ENCODE results near the gene RASSF8.

The RASSF8 gene

DNA sequence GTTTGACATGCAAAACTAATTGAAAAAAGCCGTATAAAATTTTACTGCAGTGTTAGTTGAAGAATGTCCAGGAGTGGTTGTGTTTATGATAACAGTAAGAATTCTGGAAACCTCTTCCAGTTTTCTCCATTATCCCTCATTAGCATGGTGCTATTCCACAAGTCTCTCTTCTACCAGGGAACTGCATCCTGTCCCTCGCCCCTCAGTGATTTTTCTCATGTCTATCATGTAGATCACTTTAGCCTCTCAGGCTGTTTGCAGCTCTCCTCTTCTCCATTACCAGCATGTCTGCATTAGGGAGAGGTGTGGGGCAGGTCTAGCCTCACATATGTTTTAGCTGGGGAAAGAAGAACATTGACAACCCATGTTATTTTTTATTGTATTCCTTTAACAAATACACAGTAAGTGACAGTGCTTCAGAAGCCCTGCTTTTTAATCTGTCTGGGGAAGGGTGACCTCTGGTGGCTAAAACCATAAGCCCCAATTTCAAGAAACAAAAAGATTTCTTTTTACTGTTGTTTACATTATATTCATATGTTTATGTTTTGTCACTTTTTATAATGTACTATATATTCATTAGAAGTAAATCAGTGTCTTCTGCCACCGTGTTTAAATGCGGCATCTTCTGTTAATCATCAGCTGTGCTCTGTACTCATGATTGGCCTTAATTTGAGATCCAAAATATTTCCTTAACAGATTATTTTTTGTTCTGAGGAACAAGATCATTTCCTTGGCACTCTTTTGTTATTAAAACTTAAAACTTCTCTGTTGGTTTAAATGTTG is 70.7 kb downstream of the RASSF8 start:
- TF ChIP-seq, protein P1, sequence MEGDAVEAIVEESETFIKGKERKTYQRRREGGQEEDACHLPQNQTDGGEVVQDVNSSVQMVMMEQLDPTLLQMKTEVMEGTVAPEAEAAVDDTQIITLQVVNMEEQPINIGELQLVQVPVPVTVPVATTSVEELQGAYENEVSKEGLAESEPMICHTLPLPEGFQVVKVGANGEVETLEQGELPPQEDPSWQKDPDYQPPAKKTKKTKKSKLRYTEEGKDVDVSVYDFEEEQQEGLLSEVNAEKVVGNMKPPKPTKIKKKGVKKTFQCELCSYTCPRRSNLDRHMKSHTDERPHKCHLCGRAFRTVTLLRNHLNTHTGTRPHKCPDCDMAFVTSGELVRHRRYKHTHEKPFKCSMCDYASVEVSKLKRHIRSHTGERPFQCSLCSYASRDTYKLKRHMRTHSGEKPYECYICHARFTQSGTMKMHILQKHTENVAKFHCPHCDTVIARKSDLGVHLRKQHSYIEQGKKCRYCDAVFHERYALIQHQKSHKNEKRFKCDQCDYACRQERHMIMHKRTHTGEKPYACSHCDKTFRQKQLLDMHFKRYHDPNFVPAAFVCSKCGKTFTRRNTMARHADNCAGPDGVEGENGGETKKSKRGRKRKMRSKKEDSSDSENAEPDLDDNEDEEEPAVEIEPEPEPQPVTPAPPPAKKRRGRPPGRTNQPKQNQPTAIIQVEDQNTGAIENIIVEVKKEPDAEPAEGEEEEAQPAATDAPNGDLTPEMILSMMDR (IDR thresholded peaks at IDR 0.05; ENCODE audit: low read depth, low read length, missing control alignments): peak; percentile 67
- DNase-seq (ENCODE audit: extremely low read depth, low read depth): peak; percentile 27
- H3K4me3 ChIP-seq (replicated peaks; ENCODE audit: low read depth, low read length): no peak overlapping the region

DNA sequence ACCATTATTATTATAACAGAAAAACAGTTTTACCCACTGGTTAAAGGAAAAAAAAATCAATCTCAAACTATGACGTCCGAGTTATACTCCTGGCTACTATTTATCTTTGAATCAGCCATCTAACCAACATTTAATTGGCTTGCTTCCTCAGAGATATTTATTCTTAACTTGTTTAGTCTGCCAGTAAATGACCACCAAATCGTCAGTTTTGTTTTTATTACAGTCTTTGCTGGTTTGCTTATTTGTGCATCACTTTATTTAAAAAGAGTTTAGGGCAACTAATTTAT is 71.2 kb downstream of the RASSF8 start:
- H3K4me3 ChIP-seq (replicated peaks; ENCODE audit: low read depth, low read length): no peak overlapping the region
- TF ChIP-seq, protein P1 (IDR thresholded peaks at IDR 0.05; ENCODE audit: low read depth, low read length, missing control alignments): no peak
- DNase-seq (ENCODE audit: extremely low read depth, low read depth): no peak

DNA sequence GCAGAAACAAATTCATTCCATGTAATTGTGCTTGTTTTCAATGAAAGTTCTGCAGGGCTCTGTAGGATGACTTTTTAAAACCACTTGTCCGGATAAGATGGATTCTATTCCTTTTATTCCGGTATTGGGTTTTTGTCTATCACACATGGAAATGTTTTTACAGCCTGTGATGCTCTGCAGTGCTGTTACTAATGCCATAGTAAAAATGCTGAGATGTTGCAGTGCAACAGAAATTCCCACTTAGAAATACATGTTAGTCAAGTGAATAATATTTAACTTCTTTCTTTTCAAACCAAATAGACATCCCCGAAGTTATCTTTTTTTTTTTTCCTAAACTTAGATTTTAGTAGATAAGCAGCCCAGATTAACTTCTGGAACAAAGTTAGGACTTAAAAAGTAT is 71.9 kb downstream of the RASSF8 start:
- TF ChIP-seq, protein P1 (IDR thresholded peaks at IDR 0.05; ENCODE audit: low read depth, low read length, missing control alignments): no peak
- no peak overlapping the region for H3K4me3 ChIP-seq (replicated peaks; ENCODE audit: low read depth, low read length)
- no peak for DNase-seq (ENCODE audit: extremely low read depth, low read depth)

DNA sequence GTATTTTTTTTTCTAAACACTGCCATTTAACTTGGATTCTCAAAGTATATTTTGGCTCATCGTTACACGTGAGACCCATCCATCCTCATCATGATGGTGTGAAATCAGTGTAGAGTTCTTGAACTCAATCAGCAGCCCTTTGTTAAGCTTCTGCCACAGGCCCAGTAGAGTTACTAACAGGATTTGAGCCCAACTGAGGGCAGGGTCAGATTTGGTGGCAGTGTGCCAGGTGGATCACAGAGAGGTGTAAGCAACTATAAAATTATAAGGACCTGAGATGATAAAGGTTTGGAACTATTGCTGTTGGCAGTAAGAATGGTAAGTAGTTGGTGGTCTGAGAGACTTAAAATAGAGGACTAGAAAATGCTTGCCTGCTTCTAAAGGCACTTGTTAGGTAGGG is 72.8 kb downstream of the RASSF8 start:
- DNase-seq (ENCODE audit: extremely low read depth, low read depth): no peak
- H3K4me3 ChIP-seq (replicated peaks; ENCODE audit: low read depth, low read length): no peak overlapping the region
- TF ChIP-seq, protein P1 (IDR thresholded peaks at IDR 0.05; ENCODE audit: low read depth, low read length, missing control alignments): no peak

DNA sequence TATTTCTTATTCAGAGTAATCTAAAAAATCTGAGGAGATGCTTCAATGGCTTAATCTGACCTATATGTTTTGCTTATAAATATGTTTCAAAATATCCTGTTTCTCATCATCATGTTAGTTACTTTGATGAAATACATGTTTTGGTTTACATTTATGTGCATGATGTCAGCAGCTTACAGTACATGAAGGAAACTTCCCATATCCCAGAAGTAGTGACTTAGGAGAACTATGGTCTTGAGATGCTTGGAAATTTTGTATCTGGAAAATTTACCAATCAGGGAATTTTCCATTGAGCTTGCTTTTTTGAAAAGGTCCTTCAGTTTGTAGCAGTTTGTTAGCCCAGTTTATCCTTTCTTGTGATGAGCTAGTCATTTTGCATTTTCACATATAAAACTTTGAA is 73.3 kb downstream of the RASSF8 start:
- no peak overlapping the region for H3K4me3 ChIP-seq (replicated peaks; ENCODE audit: low read depth, low read length)
- TF ChIP-seq, protein P1 (IDR thresholded peaks at IDR 0.05; ENCODE audit: low read depth, low read length, missing control alignments): no peak
- no peak for DNase-seq (ENCODE audit: extremely low read depth, low read depth)

DNA sequence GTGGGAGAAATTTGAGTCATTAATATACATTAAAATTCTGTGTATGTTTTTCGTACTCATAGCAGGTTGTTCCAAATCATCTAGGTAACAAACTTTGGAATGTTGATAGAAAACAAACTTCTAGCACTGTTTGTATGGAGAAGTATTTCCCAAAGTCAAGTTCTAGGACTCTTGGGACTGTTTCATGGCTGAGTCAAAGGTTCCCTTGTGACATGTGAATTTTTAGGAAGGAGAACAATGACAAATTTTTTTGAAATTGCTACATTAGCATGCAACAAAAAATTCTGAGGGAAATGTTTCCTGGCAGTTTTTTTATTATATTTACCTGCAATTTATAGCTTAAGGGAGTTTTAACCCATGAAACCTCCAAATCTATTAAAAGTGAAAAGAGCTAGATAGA is 73.8 kb downstream of the RASSF8 start:
- H3K4me3 ChIP-seq (replicated peaks; ENCODE audit: low read depth, low read length): no peak overlapping the region
- DNase-seq (ENCODE audit: extremely low read depth, low read depth): no peak
- TF ChIP-seq, protein P1 (IDR thresholded peaks at IDR 0.05; ENCODE audit: low read depth, low read length, missing control alignments): no peak

DNA sequence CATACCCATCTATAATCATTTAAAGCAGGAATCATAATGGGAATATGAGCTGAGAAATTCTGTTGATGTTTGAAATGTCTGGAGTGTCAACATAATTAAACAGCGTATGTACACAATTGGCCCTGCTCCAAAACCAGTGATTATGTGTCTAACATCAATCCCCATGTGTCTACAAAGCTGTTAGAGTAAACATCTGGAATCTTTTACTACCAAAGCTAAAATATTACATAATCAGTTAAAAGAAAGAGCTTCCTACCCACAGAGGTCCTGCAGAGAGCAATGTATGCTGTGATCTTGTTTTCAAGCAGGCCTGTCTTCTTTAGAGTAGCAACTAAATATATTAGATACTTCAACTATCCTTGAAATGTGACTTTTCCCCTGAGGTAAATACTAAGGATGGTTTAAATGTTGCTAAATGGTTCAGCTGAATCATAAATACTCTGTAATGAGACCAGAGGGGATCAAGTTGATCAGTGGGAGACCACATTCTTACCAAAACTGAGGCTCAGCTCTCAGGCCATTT is 74.3 kb downstream of the RASSF8 start:
- TF ChIP-seq, protein P1 (IDR thresholded peaks at IDR 0.05; ENCODE audit: low read depth, low read length, missing control alignments): no peak
- no peak overlapping the region for H3K4me3 ChIP-seq (replicated peaks; ENCODE audit: low read depth, low read length)
- DNase-seq (ENCODE audit: extremely low read depth, low read depth): peak; percentile 20

All from HFF-Myc (cell line).